ENCODE measurements around the gene IDH3A. TPM values are rescaled to one million over a fixed set of nuclear protein-coding genes. Genes with fewer than 3 reads are reported as not detected.

Gene IDH3A
- total and polyA plus RNA-seq, 9 of the 15 experiments (the other 6 are each of a cell fraction or from before 2014, with no cell fraction given) = 37.4 to 249 (median 107) TPM

- TF ChIP-seq ZBTB1 (CRISPR knock-in tag; IDR thresholded peaks at IDR 0.05; ENCODE audit: borderline replicate concordance, low read depth) (no peak), CTCF (IDR thresholded peaks at IDR 0.05 in 2 of 3, conservative IDR thresholded peaks at IDR 0.05 in 1 of 3; ENCODE audit: insufficient read depth in 2 of 3, low read depth in 1 of 3, low read length in 3 of 3) (peak; percentile 22 to 37 (median 24); a peak in 3 of 6 replicates), CBX5 (IDR thresholded peaks at IDR 0.05; ENCODE audit: borderline replicate concordance, low read depth) (no peak), NFE2 (IDR thresholded peaks at IDR 0.05; ENCODE audit: low read depth) (no peak), NRF1 (conservative IDR thresholded peaks at IDR 0.05 in 1 of 2, IDR thresholded peaks at IDR 0.05 in 1 of 2) (peak; percentile 88 to 90)
These were observed 45.4 kb downstream of the IDH3A start (continued) for GRCh38 chr15:78194568-78194925.

DNA sequence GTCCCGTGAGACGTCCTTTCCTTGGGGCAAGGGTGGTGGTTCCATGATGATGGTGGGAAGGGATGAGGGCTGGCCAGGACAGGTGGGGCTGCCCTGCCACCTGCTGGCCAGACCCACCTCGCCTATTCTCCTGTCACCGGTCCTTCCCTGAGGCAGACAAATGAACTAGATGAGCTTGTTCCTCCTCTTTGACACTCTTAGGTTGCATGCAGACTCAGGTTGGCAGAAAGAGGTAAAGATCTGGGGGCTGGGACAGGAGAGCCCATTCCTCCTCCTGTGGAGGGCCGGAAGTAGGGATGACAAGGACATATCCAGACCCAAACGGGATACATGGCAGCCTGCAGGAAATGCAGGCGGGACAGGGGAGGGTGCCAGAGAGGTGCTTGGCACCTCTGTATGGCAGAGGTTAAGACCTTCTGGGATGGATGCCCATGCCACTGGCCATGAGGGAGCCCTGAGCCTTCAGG lies 46.6 kb downstream of the IDH3A start:
- ATAC-seq (peak; percentile 95), DNase-seq (ENCODE audit: extremely low read depth in 1 of 4, low spot score in 3 of 4) (peak; percentile 60 to 75 (median 71)), FAIRE-seq (peak; percentile 91)
- no peaks in the 10 kb centered on the region for H3K36me3 ChIP-seq (ENCODE audit: control insufficient read depth, insufficient read depth, low read length)
- H3K9ac ChIP-seq (ENCODE audit: insufficient read depth in 1 of 2, low read depth in 2 of 2, low read length in 2 of 2) = no peak overlapping the region
- H4K20me1 ChIP-seq (replicated peaks; ENCODE audit: control insufficient read depth, insufficient read depth, low read length) = no peaks in the 10 kb centered on the region
- CTCF ChIA-PET (ENCODE audit: low intra/inter-chr PET ratio) = interaction anchor here (0.7 to 4.0 kb wide), 9 partner anchors 11 to 195 kb away, joined by 3 to 54 read pairs (median 4); no protein-coding TSS in a partner anchor
- H3K4me3 ChIP-seq = no peak overlapping the region
- 0 out of 2 replicates have a peak, but pooled peaks cover 3% of the 10 kb centered on the region for H3K9me3 ChIP-seq (replicated peaks; ENCODE audit: control insufficient read depth, insufficient read depth, low read depth, low read length)
- BruUV-seq (replicated peaks) = no TSS peak
- POLR2A ChIA-PET = interaction anchor here (1.0 to 1.4 kb wide), 2 partner anchors 9 to 11 kb away, joined by 3 to 7 read pairs; no protein-coding TSS in a partner anchor
- intact Hi-C loops (cut with micrococcal nuclease) (loop anchor here (1.0 to 5.0 kb wide), 4 partner anchors 47 to 235 kb away; partner anchors contain the start of gene CIB2), in situ Hi-C loops (cut with MboI) (loop anchor here (5.0 kb wide), 1 partner anchor 83 kb away; no protein-coding TSS in a partner anchor)
- H3K4me2 ChIP-seq (ENCODE audit: insufficient read depth, low read length) = no peak overlapping the region
- H3K9me1 ChIP-seq (ENCODE audit: control insufficient read depth, insufficient read depth, low read length) = no peaks in the 10 kb centered on the region
- WGBS (ENCODE audit: insufficient coverage, low coverage, missing lambda C conversion rate) = 9% methylated on average over 7 of the region's 7 CpGs
- no peaks in the 10 kb centered on the region for H3K79me2 ChIP-seq (ENCODE audit: control insufficient read depth, insufficient read depth, low read length)
- peaks cover 6 to 29% of the 10 kb centered on the region in 2 experiments; a peak in 4 of 5 replicates for H3K27me3 ChIP-seq (ENCODE audit: control insufficient read depth in 2 of 2, insufficient read depth in 2 of 2, low read length in 2 of 2)
- H3K4me1 ChIP-seq (replicated peaks in 1 of 2; ENCODE audit: control insufficient read depth in 2 of 2, insufficient read depth in 2 of 2, low read length in 2 of 2) = peaks cover 0 to 4% of the 10 kb centered on the region in 2 experiments; a peak in 1 of 5 replicates
- H3K27ac ChIP-seq (ENCODE audit: extremely low read depth, low read depth, low read length) = no peak overlapping the region
- H2AFZ ChIP-seq (ENCODE audit: low read depth, low read length) = no peak overlapping the region
- TF ChIP-seq HES1 (IDR thresholded peaks at IDR 0.05; ENCODE audit: low read depth) = no peak
- no peak for TF ChIP-seq ZNF583 (CRISPR knock-in tag; IDR thresholded peaks at IDR 0.05)
- TF ChIP-seq ZNF551 (CRISPR knock-in tag; IDR thresholded peaks at IDR 0.05) = no peak
- no peak for TF ChIP-seq GABPA (tag; conservative IDR thresholded peaks at IDR 0.05; ENCODE audit: low read depth)
- TF ChIP-seq ZNF140 (CRISPR knock-in tag; IDR thresholded peaks at IDR 0.05) = no peak
- no peak for TF ChIP-seq POU5F1 (IDR thresholded peaks at IDR 0.05; ENCODE audit: borderline replicate concordance, low read depth, low read length, partially characterized antibody)
- peak; percentile 78 for TF ChIP-seq CC2D1A (IDR thresholded peaks at IDR 0.05)
- no peak for TF ChIP-seq ZNF280A (IDR thresholded peaks at IDR 0.05; ENCODE audit: low read depth, partially characterized antibody)
- TF ChIP-seq, protein P1, sequence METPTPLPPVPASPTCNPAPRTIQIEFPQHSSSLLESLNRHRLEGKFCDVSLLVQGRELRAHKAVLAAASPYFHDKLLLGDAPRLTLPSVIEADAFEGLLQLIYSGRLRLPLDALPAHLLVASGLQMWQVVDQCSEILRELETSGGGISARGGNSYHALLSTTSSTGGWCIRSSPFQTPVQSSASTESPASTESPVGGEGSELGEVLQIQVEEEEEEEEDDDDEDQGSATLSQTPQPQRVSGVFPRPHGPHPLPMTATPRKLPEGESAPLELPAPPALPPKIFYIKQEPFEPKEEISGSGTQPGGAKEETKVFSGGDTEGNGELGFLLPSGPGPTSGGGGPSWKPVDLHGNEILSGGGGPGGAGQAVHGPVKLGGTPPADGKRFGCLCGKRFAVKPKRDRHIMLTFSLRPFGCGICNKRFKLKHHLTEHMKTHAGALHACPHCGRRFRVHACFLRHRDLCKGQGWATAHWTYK (CRISPR knock-in tag; IDR thresholded peaks at IDR 0.05) = no peak
- peak; percentile 51; the same call in 1 of the 2 replicates for TF ChIP-seq STAG1 (CRISPR knock-in tag; IDR thresholded peaks at IDR 0.05; ENCODE audit: borderline replicate concordance)
